Measurements from ENCODE around the gene SLC9A3. TPM values are rescaled to one million over a fixed set of nuclear protein-coding genes. Genes with fewer than 3 reads are reported as not detected.
"Not testable (repeated sequence)": the region's sequence is repeated elsewhere in the genome, so short reads cannot be mapped to it uniquely, and the experiment has no call there.

Gene SLC9A3
- total RNA-seq, 2 experiments from 2014 or later: 2.3 to 2.5 TPM

- CTCF ChIA-PET: no interaction called here
- DNase-seq (no peak), ATAC-seq (ENCODE audit: poor library complexity) (no peak)
- POLR2A ChIA-PET: no interaction called here
- Mint-ChIP-seq H3K4me1 (ENCODE audit: low read depth) (no peaks in the 10 kb centered on the region), H3K27ac (no peak overlapping the region), H3K4me3 (no peak overlapping the region), H3K36me3 (ENCODE audit: low read depth) (no peaks in the 10 kb centered on the region), H3K9me3 (no peaks in the 10 kb centered on the region), H3K27me3 (peaks cover 8% of the 10 kb centered on the region)
- H3K4me3 ChIP-seq (ENCODE audit: low read length): no peak overlapping the region
- intact Hi-C loops (cut with DNase I, micrococcal nuclease): no loop called here
- no peaks in the 10 kb centered on the region for H3K36me3 ChIP-seq (ENCODE audit: insufficient read depth, low read length)
- no peak overlapping the region for H3K27ac ChIP-seq (ENCODE audit: low read depth in 1 of 2, low read length in 2 of 2)
- peaks cover 12% of the 10 kb centered on the region for H3K4me1 ChIP-seq (ENCODE audit: insufficient read depth, low read length)
- TF ChIP-seq, protein P1, sequence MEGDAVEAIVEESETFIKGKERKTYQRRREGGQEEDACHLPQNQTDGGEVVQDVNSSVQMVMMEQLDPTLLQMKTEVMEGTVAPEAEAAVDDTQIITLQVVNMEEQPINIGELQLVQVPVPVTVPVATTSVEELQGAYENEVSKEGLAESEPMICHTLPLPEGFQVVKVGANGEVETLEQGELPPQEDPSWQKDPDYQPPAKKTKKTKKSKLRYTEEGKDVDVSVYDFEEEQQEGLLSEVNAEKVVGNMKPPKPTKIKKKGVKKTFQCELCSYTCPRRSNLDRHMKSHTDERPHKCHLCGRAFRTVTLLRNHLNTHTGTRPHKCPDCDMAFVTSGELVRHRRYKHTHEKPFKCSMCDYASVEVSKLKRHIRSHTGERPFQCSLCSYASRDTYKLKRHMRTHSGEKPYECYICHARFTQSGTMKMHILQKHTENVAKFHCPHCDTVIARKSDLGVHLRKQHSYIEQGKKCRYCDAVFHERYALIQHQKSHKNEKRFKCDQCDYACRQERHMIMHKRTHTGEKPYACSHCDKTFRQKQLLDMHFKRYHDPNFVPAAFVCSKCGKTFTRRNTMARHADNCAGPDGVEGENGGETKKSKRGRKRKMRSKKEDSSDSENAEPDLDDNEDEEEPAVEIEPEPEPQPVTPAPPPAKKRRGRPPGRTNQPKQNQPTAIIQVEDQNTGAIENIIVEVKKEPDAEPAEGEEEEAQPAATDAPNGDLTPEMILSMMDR (IDR thresholded peaks at IDR 0.05): no peak
- peaks cover 7 to 8% of the 10 kb centered on the region in 2 experiments for H3K27me3 ChIP-seq (ENCODE audit: control insufficient read depth in 1 of 2, insufficient read depth in 2 of 2, low read length in 2 of 2)
- peaks cover 0 to 5% of the 10 kb centered on the region in 2 experiments for H3K9me3 ChIP-seq (ENCODE audit: control insufficient read depth in 1 of 2, insufficient read depth in 1 of 2, low read length in 2 of 2)
These were observed 35.2 kb downstream of the SLC9A3 start for GRCh38 chr5:488744-489688.

GRCh38 chr5:488241-488640, 36.0 kb downstream of the SLC9A3 start:
- no peaks in the 10 kb centered on the region for H3K36me3 ChIP-seq (ENCODE audit: insufficient read depth, low read length)
- H3K27me3 ChIP-seq (ENCODE audit: control insufficient read depth in 1 of 2, insufficient read depth in 2 of 2, low read length in 2 of 2): peaks cover 11 to 12% of the 10 kb centered on the region in 2 experiments
- DNase-seq: no peak
- H3K4me1 ChIP-seq (ENCODE audit: insufficient read depth, low read length): peaks cover 17% of the 10 kb centered on the region
- Mint-ChIP-seq H3K9me3 (no peaks in the 10 kb centered on the region), H3K27ac (no peak overlapping the region), H3K4me3 (no peak overlapping the region), H3K36me3 (ENCODE audit: low read depth) (no peaks in the 10 kb centered on the region), H3K27me3 (peaks cover 8% of the 10 kb centered on the region), H3K4me1 (ENCODE audit: low read depth) (no peaks in the 10 kb centered on the region)
- ChIA-PET CTCF (no interaction called here), POLR2A (no interaction called here)
- TF ChIP-seq, protein P1 (IDR thresholded peaks at IDR 0.05): no peak
- no peak overlapping the region for H3K27ac ChIP-seq (ENCODE audit: low read depth in 1 of 2, low read length in 2 of 2)
- no peak for ATAC-seq (ENCODE audit: poor library complexity)
- no peak overlapping the region for H3K4me3 ChIP-seq (ENCODE audit: low read length)
- intact Hi-C loops (cut with DNase I, micrococcal nuclease): no loop called here
- peaks cover 0 to 5% of the 10 kb centered on the region in 2 experiments for H3K9me3 ChIP-seq (ENCODE audit: control insufficient read depth in 1 of 2, insufficient read depth in 1 of 2, low read length in 2 of 2)

DNA sequence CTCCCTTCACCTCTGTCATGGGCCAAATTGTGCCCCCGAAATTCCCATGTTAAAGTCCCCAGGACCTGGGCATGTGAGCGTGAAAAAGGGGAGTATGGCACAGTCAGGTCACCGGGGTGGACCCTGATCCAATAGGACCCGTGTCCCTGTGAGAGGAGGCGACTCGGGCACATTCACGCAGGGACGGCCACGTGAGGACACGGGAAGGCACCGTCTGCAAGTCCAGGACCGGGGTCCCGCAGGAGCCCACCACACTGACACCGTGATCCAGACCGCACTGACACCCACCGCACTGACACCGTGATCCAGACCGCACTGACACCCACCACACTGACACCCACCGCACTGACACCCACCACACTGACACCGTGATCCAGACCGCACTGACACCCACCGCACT, 37.7 kb downstream of the SLC9A3 start:
- not testable (repeated sequence) for H3K27ac Mint-ChIP-seq

More for the DNA sequence above, 37.7 kb downstream of the SLC9A3 start:
- H3K27me3 Mint-ChIP-seq; H3K9me3 ChIP-seq (ENCODE audit: control insufficient read depth in 1 of 2, insufficient read depth in 1 of 2, low read length in 2 of 2); H3K27ac ChIP-seq (ENCODE audit: low read depth in 1 of 2, low read length in 2 of 2); H3K9me3 Mint-ChIP-seq; H3K4me3 ChIP-seq (ENCODE audit: low read length); H3K4me1 Mint-ChIP-seq (ENCODE audit: low read depth); DNase-seq; H3K36me3 Mint-ChIP-seq (ENCODE audit: low read depth); ATAC-seq (ENCODE audit: poor library complexity); H3K36me3 ChIP-seq (ENCODE audit: insufficient read depth, low read length); H3K4me3 Mint-ChIP-seq; CTCF ChIA-PET; intact Hi-C loops (cut with DNase I, micrococcal nuclease); POLR2A ChIA-PET: not testable (repeated sequence)
- Histone ChIP-seq H3K27me3 (ENCODE audit: control insufficient read depth in 1 of 2, insufficient read depth in 2 of 2, low read length in 2 of 2) (peaks cover 11 to 13% of the 10 kb centered on the region in 2 experiments), H3K4me1 (ENCODE audit: insufficient read depth, low read length) (peaks cover 17% of the 10 kb centered on the region)
